Subcutaneous abdominal adipose tissue (tissue), 5 donors: ENCODE measurements around the gene SYNPO.
A peak's percentile ranks its signal among the peaks of the same experiment; 100 is the strongest.

Experiments used
- H3K27ac ChIP-seq: one replicate; pipeline ENCODE4 v1.7.0; 2013; ENCODE audit warnings: low read depth, mild to moderate bottlenecking, inconsistent platforms, low read length, moderate library complexity
- H3K27me3 ChIP-seq, 5 donors: one replicate each; pipeline ENCODE4 v1.7.0; 2013; ENCODE audit warnings: low read length in 5 of 5, inconsistent platforms in 1 of 5; ENCODE audit not compliant: control insufficient read depth in 5 of 5, insufficient read depth in 4 of 5
- H3K36me3 ChIP-seq, 5 donors: one replicate each; pipeline ENCODE4 v1.7.0; 2013; ENCODE audit warnings: low read length in 5 of 5; ENCODE audit not compliant: control insufficient read depth in 5 of 5, insufficient read depth in 5 of 5
- H3K4me1 ChIP-seq, 5 donors: one replicate each; pipeline ENCODE4 v1.7.0; 2013; ENCODE audit warnings: low read length in 5 of 5, mild to moderate bottlenecking in 3 of 5, moderate library complexity in 1 of 5; ENCODE audit not compliant: control insufficient read depth in 5 of 5, insufficient read depth in 5 of 5
- H3K4me3 ChIP-seq, 5 donors: one replicate each; pipeline ENCODE4 v1.7.0; 2013; ENCODE audit warnings: low read length in 5 of 5, low read depth in 1 of 5
- H3K9ac ChIP-seq, 5 donors: one replicate each; pipeline ENCODE4 v1.7.0; 2013; ENCODE audit warnings: low read length in 5 of 5, mild to moderate bottlenecking in 4 of 5, moderate library complexity in 3 of 5
- H3K9me3 ChIP-seq, 5 donors: one replicate each; pipeline ENCODE4 v1.7.0; 2013; ENCODE audit warnings: low read length in 5 of 5; ENCODE audit not compliant: control insufficient read depth in 5 of 5
- donor health status: healthy.
- donor health status: healthy.
- donor health status: healthy.
- donor health status: healthy.
- donor health status: healthy.

The SYNPO gene

GRCh38 chr5:150706776-150707390 lies 66.4 kb downstream of the SYNPO start:
- H3K27me3 ChIP-seq = no peaks in the 10 kb centered on the region
- H3K4me3 ChIP-seq = no peak overlapping the region
- no peaks in the 10 kb centered on the region for H3K9me3 ChIP-seq
- peaks cover 27 to 40% (median 36%) of the 10 kb centered on the region in 5 donors for H3K36me3 ChIP-seq
- no peak overlapping the region for H3K27ac ChIP-seq
- H3K4me1 ChIP-seq = peaks cover 0 to 7% (median 0%) of the 10 kb centered on the region in 5 donors
- peak overlapping the region in 1 of 5 donors; percentile 7 for H3K9ac ChIP-seq
